OCI-LY3 (cell line): ENCODE data around the gene SDHAF3.
A peak's percentile ranks its signal among the peaks of the same experiment; 100 is the strongest.

Experiments
- H2AFZ ChIP-seq: fragments of 200-600, 300-600 bp; shearing (Covaris generic); 2 replicates; pipeline ENCODE4 v1.6.0; 2014; ENCODE audit warnings: antibody characterized with exemption, low read depth, low read length
- H3K27ac ChIP-seq: fragments of 200-600, 300-600 bp; sonication (generic); 2 replicates; pipeline ENCODE4 v1.5.1; 2014; ENCODE audit warnings: mild to moderate bottlenecking, low read length, moderate library complexity, mixed read lengths
- H3K27me3 ChIP-seq: fragments of 200-600, 300-600 bp; sonication (generic); 2 replicates; pipeline ENCODE4 v1.6.1; 2014; ENCODE audit warnings: low read depth, low read length, mixed read lengths
- H3K36me3 ChIP-seq: fragments of 200-600, 300-600 bp; sonication (generic); replicated peaks from 2 replicates; pipeline ENCODE3; 2014; ENCODE audit warnings: low read depth, low read length, mixed read lengths
- H3K4me1 ChIP-seq: fragments of 300-600, 200-600 bp; sonication (generic); 2 replicates; pipeline ENCODE4 v1.6.1; 2014; ENCODE audit warnings: low read length, mixed read lengths
- H3K4me2 ChIP-seq: fragments of 200-600, 300-600 bp; sonication (generic); 2 replicates; pipeline ENCODE4 v1.6.1; 2014; ENCODE audit warnings: low read length, mixed read lengths
- H3K4me3 ChIP-seq: fragments of 300-600, 200-600 bp; sonication (generic); 2 replicates; pipeline ENCODE4 v1.5.1; 2014; ENCODE audit warnings: antibody characterized with exemption, mild to moderate bottlenecking, low read length, moderate library complexity
- H3K79me2 ChIP-seq: fragments of 300-600, 200-600 bp; shearing (Covaris generic); 2 replicates; pipeline ENCODE4 v1.6.1; 2014; ENCODE audit warnings: mild to moderate bottlenecking, low read length, mixed read lengths
- H3K9ac ChIP-seq: fragments of 300-600, 200-600 bp; shearing (Covaris generic); 2 replicates; pipeline ENCODE4 v1.6.0; 2014; ENCODE audit warnings: mild to moderate bottlenecking, low read length, moderate library complexity
- H3K9me3 ChIP-seq: fragments of 200-600, 300-600 bp; shearing (Covaris generic); 2 replicates; pipeline ENCODE4 v1.6.1; 2014; ENCODE audit warnings: low read length, mixed read lengths; ENCODE audit not compliant: insufficient read depth
- H4K20me1 ChIP-seq: fragments of 200-600, 300-600 bp; sonication (generic); 2 replicates; pipeline ENCODE4 v1.6.1; 2016; ENCODE audit warnings: low read length, mixed read lengths; ENCODE audit not compliant: insufficient read depth
- CTCF ChIP-seq: fragments of 200-600, 300-600 bp; sonication (generic); IDR thresholded peaks from 2 replicates; pipeline ENCODE4 v1.5.1; 2014; ENCODE audit warnings: antibody characterized with exemption, low read length, low read depth
- EZH2phosphoT487 ChIP-seq: fragments of 200-600 bp; shearing (Covaris generic); IDR thresholded peaks from 2 replicates; pipeline ENCODE4 v1.6.1; 2018; ENCODE audit warnings: antibody characterized with exemption, mixed run types, low read depth

SDHAF3 gene

GRCh38 chr7:97090761-97091353, 26.6 kb upstream of the SDHAF3 start:
- TF ChIP-seq CTCF (no peak), EZH2phosphoT487 (no peak)
- no peaks in the 10 kb centered on the region for H4K20me1 ChIP-seq
- H2AFZ ChIP-seq = no peak overlapping the region
- H3K79me2 ChIP-seq = no peaks in the 10 kb centered on the region
- H3K36me3 ChIP-seq = no peaks in the 10 kb centered on the region
- H3K9ac ChIP-seq = no peak overlapping the region
- H3K4me3 ChIP-seq = no peak overlapping the region
- no peak overlapping the region for H3K27ac ChIP-seq
- H3K9me3 ChIP-seq = no peaks in the 10 kb centered on the region
- peaks cover 51% of the 10 kb centered on the region for H3K27me3 ChIP-seq
- H3K4me2 ChIP-seq = no peak overlapping the region
- H3K4me1 ChIP-seq = peaks cover 3% of the 10 kb centered on the region

DNA sequence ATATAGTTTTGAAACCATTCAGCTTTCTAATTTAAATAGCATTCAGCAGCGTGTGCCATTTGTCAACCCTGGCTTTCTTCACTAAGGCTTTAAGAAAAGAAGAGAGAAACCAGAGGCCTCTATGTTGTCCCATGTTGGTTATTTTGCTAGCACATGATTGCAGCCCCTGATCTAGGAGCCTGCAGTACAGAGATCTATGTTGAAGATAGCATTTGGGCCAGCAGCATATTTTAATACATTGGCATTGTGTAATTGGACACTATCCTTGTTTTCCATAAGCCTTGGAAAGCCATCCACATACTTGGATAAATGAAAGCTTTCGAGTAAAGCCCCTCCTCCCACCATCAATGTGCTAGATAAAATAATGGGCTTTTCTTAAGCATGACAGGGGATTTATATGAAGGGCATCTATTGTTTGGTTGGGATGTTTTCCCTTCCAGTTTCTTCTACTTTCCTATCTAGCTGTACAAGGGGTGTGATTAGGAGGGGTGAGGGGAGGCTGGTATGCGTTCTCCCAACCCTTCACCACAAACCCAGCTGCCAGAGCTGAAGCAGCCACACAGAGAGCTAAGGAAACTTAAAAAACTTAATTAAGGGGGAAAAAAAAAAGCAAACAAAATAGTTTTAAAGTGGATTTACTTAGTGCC, 23.1 kb upstream of the SDHAF3 start:
- H3K79me2 ChIP-seq = no peaks in the 10 kb centered on the region
- H3K36me3 ChIP-seq = no peaks in the 10 kb centered on the region
- H3K4me1 ChIP-seq = peaks cover 9% of the 10 kb centered on the region
- H4K20me1 ChIP-seq = no peaks in the 10 kb centered on the region
- H3K9ac ChIP-seq = no peak overlapping the region
- peaks cover 52% of the 10 kb centered on the region for H3K27me3 ChIP-seq
- H2AFZ ChIP-seq = no peak overlapping the region
- no peaks in the 10 kb centered on the region for H3K9me3 ChIP-seq
- H3K4me2 ChIP-seq = no peak overlapping the region
- no peak for TF ChIP-seq EZH2phosphoT487
- TF ChIP-seq CTCF = no peak
- no peak overlapping the region for H3K4me3 ChIP-seq
- H3K27ac ChIP-seq = no peak overlapping the region

DNA sequence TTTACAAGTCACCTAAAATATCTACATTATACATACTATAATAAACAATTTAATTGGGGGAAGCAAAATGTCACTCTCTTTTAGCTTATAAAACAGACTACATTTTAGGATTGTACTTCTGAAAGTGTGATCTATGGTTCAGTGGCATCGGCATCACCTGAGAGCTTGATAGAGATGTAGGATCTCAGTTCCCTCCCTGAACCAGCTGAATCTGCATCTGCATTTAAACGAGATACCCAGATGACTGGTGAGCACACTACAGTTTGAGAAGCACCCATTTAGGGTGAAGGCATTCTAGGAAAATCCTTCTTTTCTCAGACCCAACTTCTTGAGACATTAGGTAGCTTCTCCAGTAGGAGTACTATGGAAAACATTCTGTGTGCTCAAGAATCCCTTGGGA, 21.5 kb upstream of the SDHAF3 start:
- TF ChIP-seq CTCF = no peak
- TF ChIP-seq EZH2phosphoT487 = no peak; the same call in 1 of the 2 replicates
- H4K20me1 ChIP-seq = no peaks in the 10 kb centered on the region
- H3K36me3 ChIP-seq = no peaks in the 10 kb centered on the region
- H3K4me3 ChIP-seq = no peak overlapping the region
- H3K4me1 ChIP-seq = peaks cover 9% of the 10 kb centered on the region
- peaks cover 49% of the 10 kb centered on the region for H3K27me3 ChIP-seq
- H3K4me2 ChIP-seq = peak overlapping the region; percentile 58
- no peaks in the 10 kb centered on the region for H3K9me3 ChIP-seq
- no peak overlapping the region for H3K9ac ChIP-seq
- H2AFZ ChIP-seq = no peak overlapping the region
- no peaks in the 10 kb centered on the region for H3K79me2 ChIP-seq
- H3K27ac ChIP-seq = no peak overlapping the region

DNA sequence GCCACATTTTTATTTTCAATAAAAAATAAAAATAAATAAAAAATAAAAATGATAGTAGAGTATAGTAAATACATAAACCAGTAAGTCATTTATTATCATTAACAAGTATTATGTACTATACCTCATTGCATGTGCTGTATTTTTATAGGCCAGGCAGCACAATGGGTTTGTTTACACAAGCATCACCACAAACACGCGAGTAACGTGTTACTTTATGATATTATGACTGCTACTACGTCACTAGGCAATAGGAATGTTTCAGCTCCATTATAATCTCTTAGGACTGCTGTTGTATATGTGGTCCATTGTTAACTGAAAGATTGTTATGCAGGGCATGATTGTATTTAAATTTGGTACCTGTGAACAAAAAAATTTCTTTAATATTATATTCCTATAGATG, 20.8 kb upstream of the SDHAF3 start:
- Histone ChIP-seq H2AFZ (no peak overlapping the region), H3K4me1 (peaks cover 9% of the 10 kb centered on the region), H3K4me2 (no peak overlapping the region), H4K20me1 (no peaks in the 10 kb centered on the region), H3K9me3 (no peaks in the 10 kb centered on the region), H3K27me3 (peaks cover 51% of the 10 kb centered on the region), H3K36me3 (no peaks in the 10 kb centered on the region), H3K9ac (no peak overlapping the region), H3K4me3 (no peak overlapping the region), H3K79me2 (no peaks in the 10 kb centered on the region), H3K27ac (no peak overlapping the region)
- TF ChIP-seq EZH2phosphoT487 (no peak), CTCF (no peak)
